ENCODE measurements around the gene TRAPPC12.

GRCh38 chr2:3459185-3460015 lies 79.9 kb downstream of the TRAPPC12 start:
- TF ChIP-seq POLR2AphosphoS5 (IDR thresholded peaks at IDR 0.05) (no peak), EP300 (IDR thresholded peaks at IDR 0.05) (no peak), CTCF (IDR thresholded peaks at IDR 0.05) (no peak), POLR2A (IDR thresholded peaks at IDR 0.05) (no peak)
